Smooth muscle cell (in vitro differentiated cells): ENCODE results near the gene TRAPPC3. TPM values are rescaled to one million over a fixed set of nuclear protein-coding genes. Genes with fewer than 3 reads are reported as not detected.

Source experiments
- DNase-seq: peaks from one replicate; lab custom pipeline; 2025; ENCODE audit not compliant: unreplicated experiment; lab: John Stamatoyannopoulos, UW
- H2AFZ ChIP-seq: fragments of 200-600 bp; sonication (generic); 2 replicates; pipeline ENCODE4 v1.6.0; 2016; ENCODE audit warnings: antibody characterized with exemption, low read depth, mild to moderate bottlenecking
- H3F3A ChIP-seq: fragments of 200-600 bp; sonication (generic); 2 replicates; pipeline ENCODE4 v1.6.0; 2017; ENCODE audit warnings: antibody characterized with exemption, low read depth
- H3K27ac ChIP-seq: fragments of 200-600 bp; sonication (generic); 2 replicates; pipeline ENCODE4 v1.5.1; 2016; ENCODE audit warnings: low read depth, mild to moderate bottlenecking
- H3K27me3 ChIP-seq: fragments of 200-600 bp; sonication (generic); 2 replicates; pipeline ENCODE4 v1.6.1; 2016; ENCODE audit warnings: low read depth, mild to moderate bottlenecking
- H3K36me3 ChIP-seq: fragments of 200-600 bp; sonication (generic); 2 replicates; pipeline ENCODE4 v1.5.1; 2016; ENCODE audit warnings: low read depth
- H3K4me1 ChIP-seq: fragments of 200-600 bp; sonication (generic); 2 replicates; pipeline ENCODE4 v1.5.1; 2016; ENCODE audit warnings: low read depth
- H3K4me2 ChIP-seq: fragments of 200-600 bp; sonication (generic); 2 replicates; pipeline ENCODE4 v1.6.0; 2016; ENCODE audit warnings: mild to moderate bottlenecking
- H3K4me3 ChIP-seq: fragments of 200-600 bp; sonication (generic); 2 replicates; pipeline ENCODE4 v1.5.1; 2016; ENCODE audit warnings: mild to moderate bottlenecking
- H3K79me2 ChIP-seq: fragments of 200-600 bp; sonication (generic); 2 replicates; pipeline ENCODE4 v1.6.0; 2016; ENCODE audit warnings: low read depth, mild to moderate bottlenecking
- H3K9ac ChIP-seq: fragments of 200-600 bp; sonication (generic); 2 replicates; pipeline ENCODE4 v1.6.0; 2016; ENCODE audit warnings: low read depth
- H3K9me3 ChIP-seq: fragments of 200-600 bp; sonication (generic); replicated peaks from 2 replicates; pipeline ENCODE4 v1.5.1; 2016; ENCODE audit warnings: low read depth
- H4K20me1 ChIP-seq: fragments of 200-600 bp; sonication (generic); 2 replicates; pipeline ENCODE4 v1.6.0; 2016; ENCODE audit warnings: low read depth
- CTCF ChIP-seq: fragments of 200-600 bp; sonication (generic); IDR thresholded peaks from 2 replicates; pipeline ENCODE4 v1.5.1; 2017; ENCODE audit warnings: borderline replicate concordance, mild to moderate bottlenecking, antibody characterized with exemption; ENCODE audit not compliant: insufficient read depth, poor library complexity, severe bottlenecking
- WGBS: methylation state at CpG from one replicate; pipeline ENCODE4 v1.1.7; 2016; ENCODE audit warnings: low lambda C conversion rate; 5-methylcytosine and 5-hydroxymethylcytosine counted together
- polyA plus RNA-seq: library from polyadenylated mRNA; unstranded; fragments of >200 nt; fragmentation: Nextera tagmentation; extraction: Ambion mirVana; gene quantifications from 2 replicates; pipeline ENCODE4 v1.2.1, GENCODE V29; 2016
- total RNA-seq: library from RNA; depleted of rRNA; stranded (reverse); fragments of >200 nt; gene quantifications from 2 replicates; pipeline ENCODE4 v1.2.3, GENCODE V29; 2014

Gene TRAPPC3
- total and polyA plus RNA-seq, 2 experiments from 2014 or later: 67.8 to 113 TPM

GRCh38 chr1:36166938-36167905 is 17.9 kb upstream of the TRAPPC3 start:
- 81% methylated on average over 15 of the region's 15 CpGs for WGBS
- peak overlapping the region; percentile 85 for H3K9ac ChIP-seq

GRCh38 chr1:36166136-36166535 is 16.9 kb upstream of the TRAPPC3 start:
- Histone ChIP-seq H3K27me3 (no peaks in the 10 kb centered on the region), H3K9me3 (no peaks in the 10 kb centered on the region), H3K4me2 (no peak overlapping the region), H3K79me2 (peaks cover 100% of the 10 kb centered on the region), H3K4me1 (peaks cover 8% of the 10 kb centered on the region), H4K20me1 (peaks cover 100% of the 10 kb centered on the region), H3K27ac (peak overlapping the region; percentile 95), H3F3A (peaks cover 4% of the 10 kb centered on the region), H3K9ac (peak overlapping the region; percentile 85), H3K4me3 (no peak overlapping the region), H2AFZ (no peak overlapping the region), H3K36me3 (no peaks in the 10 kb centered on the region)
- TF ChIP-seq CTCF: no peak
- WGBS: 89% methylated on average over 4 of the region's 4 CpGs
- DNase-seq: no peak

More at GRCh38 chr1:36166938-36167905, 17.9 kb upstream of the TRAPPC3 start:
- TF ChIP-seq CTCF: no peak
- peaks cover 98% of the 10 kb centered on the region for H4K20me1 ChIP-seq
- H3K4me3 ChIP-seq: no peak overlapping the region
- H2AFZ ChIP-seq: no peak overlapping the region
- no peak overlapping the region for H3K4me2 ChIP-seq
- no peaks in the 10 kb centered on the region for H3F3A ChIP-seq
- H3K79me2 ChIP-seq: peaks cover 100% of the 10 kb centered on the region
- no peaks in the 10 kb centered on the region for H3K27me3 ChIP-seq
- H3K36me3 ChIP-seq: no peaks in the 10 kb centered on the region
- DNase-seq: no peak
- no peaks in the 10 kb centered on the region for H3K4me1 ChIP-seq
- no peaks in the 10 kb centered on the region for H3K9me3 ChIP-seq
- H3K27ac ChIP-seq: peak overlapping the region; percentile 95

GRCh38 chr1:36165145-36165544 is 15.9 kb upstream of the TRAPPC3 start:
- Histone ChIP-seq H3K4me1 (peaks cover 16% of the 10 kb centered on the region), H4K20me1 (peaks cover 100% of the 10 kb centered on the region), H2AFZ (no peak overlapping the region), H3K9ac (no peak overlapping the region), H3K27ac (peak overlapping the region; percentile 95), H3K27me3 (no peaks in the 10 kb centered on the region), H3K4me3 (no peak overlapping the region), H3K36me3 (no peaks in the 10 kb centered on the region), H3K9me3 (no peaks in the 10 kb centered on the region), H3K79me2 (peaks cover 100% of the 10 kb centered on the region), H3K4me2 (no peak overlapping the region), H3F3A (peaks cover 6% of the 10 kb centered on the region)
- TF ChIP-seq CTCF: no peak
- 100% methylated on average over 1 of the region's 1 CpG for WGBS
- DNase-seq: no peak

DNA sequence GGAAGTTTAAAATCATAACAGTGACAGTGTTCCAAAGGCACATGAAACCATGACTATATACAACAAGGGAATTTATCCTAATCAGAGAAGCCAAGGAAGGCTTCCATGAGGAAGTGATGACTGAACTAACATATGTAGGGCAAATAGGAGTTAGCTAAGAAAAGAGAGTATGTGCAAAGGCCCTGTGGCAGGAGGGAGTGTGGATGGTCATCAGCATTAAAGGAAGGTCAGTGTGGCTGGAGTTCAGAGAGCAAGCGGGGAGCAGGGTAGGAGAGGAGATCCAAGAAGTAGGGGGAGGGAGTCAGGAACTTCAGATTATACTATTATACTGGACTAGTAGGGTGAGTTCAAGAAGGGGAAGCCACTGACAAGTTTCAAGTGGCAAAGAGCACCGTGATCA is 15.1 kb upstream of the TRAPPC3 start:
- no peaks in the 10 kb centered on the region for H3K36me3 ChIP-seq
- H3K4me2 ChIP-seq: no peak overlapping the region
- H3F3A ChIP-seq: peaks cover 11% of the 10 kb centered on the region
- no peaks in the 10 kb centered on the region for H3K9me3 ChIP-seq
- H3K79me2 ChIP-seq: peaks cover 100% of the 10 kb centered on the region
- H3K27ac ChIP-seq: peak overlapping the region; percentile 17
- no peaks in the 10 kb centered on the region for H3K27me3 ChIP-seq
- H3K4me3 ChIP-seq: no peak overlapping the region
- no peak for TF ChIP-seq CTCF
- H3K9ac ChIP-seq: no peak overlapping the region
- peaks cover 16% of the 10 kb centered on the region for H3K4me1 ChIP-seq
- 98% methylated on average over 2 of the region's 2 CpGs for WGBS
- H2AFZ ChIP-seq: no peak overlapping the region
- no peak for DNase-seq
- H4K20me1 ChIP-seq: peaks cover 100% of the 10 kb centered on the region
